ENCODE data around the gene ACADM. TPM values are rescaled to one million over a fixed set of nuclear protein-coding genes. Genes with fewer than 3 reads are reported as not detected.

Gene ACADM
- total and polyA plus RNA-seq, 2 experiments from 2014 or later = 37.7 to 52.8 TPM

DNA sequence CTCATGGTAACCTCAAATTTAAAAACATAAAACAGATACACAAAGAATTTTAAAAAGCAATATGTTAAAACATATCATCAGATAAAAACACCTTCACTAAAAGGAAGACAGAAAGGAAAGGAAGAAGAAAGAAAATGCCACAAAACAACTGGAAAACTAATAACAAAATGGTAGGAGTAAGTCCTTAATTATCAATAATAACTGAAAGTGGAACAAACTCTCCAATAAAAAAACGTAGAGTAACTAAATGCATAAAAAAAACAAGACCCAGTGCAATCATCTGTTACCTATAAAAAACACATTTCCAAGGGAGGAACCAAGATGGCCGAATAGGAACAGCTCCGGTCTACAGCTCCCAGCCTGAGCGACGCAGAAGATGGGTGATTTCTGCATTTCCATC lies 47.1 kb upstream of the ACADM start:
- Histone ChIP-seq H2AFZ (no peak overlapping the region), H4K20me1 (replicated peaks; ENCODE audit: insufficient read depth) (no peaks in the 10 kb centered on the region), H3K4me1 (ENCODE audit: insufficient read depth) (peaks cover 6% of the 10 kb centered on the region), H3K4me3 (peak overlapping the region; percentile 17; the same call in 1 of the 2 replicates), H3K9me2 (ENCODE audit: insufficient read depth) (peaks cover 16% of the 10 kb centered on the region), H3K4me2 (peak overlapping the region; percentile 7; the same call in 1 of the 2 replicates), H3K36me3 (ENCODE audit: insufficient read depth) (no peaks in the 10 kb centered on the region), H3K27ac (ENCODE audit: low read depth) (no peak overlapping the region), H3K27me3 (ENCODE audit: insufficient read depth) (no peaks in the 10 kb centered on the region), H3F3A (replicated peaks; ENCODE audit: low read depth) (no peaks in the 10 kb centered on the region), H3K79me2 (replicated peaks; ENCODE audit: insufficient read depth) (no peaks in the 10 kb centered on the region)
- DNase-seq (ENCODE audit: low spot score) (no peak), ATAC-seq (no peak)
- H3K9me3 Mint-ChIP-seq = peaks cover 13% of the 10 kb centered on the region
- H3K4me3 Mint-ChIP-seq = peak overlapping the region; percentile 30
- H3K4me1 Mint-ChIP-seq = peaks cover 15% of the 10 kb centered on the region
- no peak overlapping the region for H3K27ac Mint-ChIP-seq
- peaks cover 4% of the 10 kb centered on the region for H3K27me3 Mint-ChIP-seq (ENCODE audit: insufficient read depth, low read depth, poor library complexity)
- peaks cover 10% of the 10 kb centered on the region; the same call in 2 of the 3 replicates for H3K36me3 Mint-ChIP-seq (ENCODE audit: low read depth)
- TF ChIP-seq, protein P1, sequence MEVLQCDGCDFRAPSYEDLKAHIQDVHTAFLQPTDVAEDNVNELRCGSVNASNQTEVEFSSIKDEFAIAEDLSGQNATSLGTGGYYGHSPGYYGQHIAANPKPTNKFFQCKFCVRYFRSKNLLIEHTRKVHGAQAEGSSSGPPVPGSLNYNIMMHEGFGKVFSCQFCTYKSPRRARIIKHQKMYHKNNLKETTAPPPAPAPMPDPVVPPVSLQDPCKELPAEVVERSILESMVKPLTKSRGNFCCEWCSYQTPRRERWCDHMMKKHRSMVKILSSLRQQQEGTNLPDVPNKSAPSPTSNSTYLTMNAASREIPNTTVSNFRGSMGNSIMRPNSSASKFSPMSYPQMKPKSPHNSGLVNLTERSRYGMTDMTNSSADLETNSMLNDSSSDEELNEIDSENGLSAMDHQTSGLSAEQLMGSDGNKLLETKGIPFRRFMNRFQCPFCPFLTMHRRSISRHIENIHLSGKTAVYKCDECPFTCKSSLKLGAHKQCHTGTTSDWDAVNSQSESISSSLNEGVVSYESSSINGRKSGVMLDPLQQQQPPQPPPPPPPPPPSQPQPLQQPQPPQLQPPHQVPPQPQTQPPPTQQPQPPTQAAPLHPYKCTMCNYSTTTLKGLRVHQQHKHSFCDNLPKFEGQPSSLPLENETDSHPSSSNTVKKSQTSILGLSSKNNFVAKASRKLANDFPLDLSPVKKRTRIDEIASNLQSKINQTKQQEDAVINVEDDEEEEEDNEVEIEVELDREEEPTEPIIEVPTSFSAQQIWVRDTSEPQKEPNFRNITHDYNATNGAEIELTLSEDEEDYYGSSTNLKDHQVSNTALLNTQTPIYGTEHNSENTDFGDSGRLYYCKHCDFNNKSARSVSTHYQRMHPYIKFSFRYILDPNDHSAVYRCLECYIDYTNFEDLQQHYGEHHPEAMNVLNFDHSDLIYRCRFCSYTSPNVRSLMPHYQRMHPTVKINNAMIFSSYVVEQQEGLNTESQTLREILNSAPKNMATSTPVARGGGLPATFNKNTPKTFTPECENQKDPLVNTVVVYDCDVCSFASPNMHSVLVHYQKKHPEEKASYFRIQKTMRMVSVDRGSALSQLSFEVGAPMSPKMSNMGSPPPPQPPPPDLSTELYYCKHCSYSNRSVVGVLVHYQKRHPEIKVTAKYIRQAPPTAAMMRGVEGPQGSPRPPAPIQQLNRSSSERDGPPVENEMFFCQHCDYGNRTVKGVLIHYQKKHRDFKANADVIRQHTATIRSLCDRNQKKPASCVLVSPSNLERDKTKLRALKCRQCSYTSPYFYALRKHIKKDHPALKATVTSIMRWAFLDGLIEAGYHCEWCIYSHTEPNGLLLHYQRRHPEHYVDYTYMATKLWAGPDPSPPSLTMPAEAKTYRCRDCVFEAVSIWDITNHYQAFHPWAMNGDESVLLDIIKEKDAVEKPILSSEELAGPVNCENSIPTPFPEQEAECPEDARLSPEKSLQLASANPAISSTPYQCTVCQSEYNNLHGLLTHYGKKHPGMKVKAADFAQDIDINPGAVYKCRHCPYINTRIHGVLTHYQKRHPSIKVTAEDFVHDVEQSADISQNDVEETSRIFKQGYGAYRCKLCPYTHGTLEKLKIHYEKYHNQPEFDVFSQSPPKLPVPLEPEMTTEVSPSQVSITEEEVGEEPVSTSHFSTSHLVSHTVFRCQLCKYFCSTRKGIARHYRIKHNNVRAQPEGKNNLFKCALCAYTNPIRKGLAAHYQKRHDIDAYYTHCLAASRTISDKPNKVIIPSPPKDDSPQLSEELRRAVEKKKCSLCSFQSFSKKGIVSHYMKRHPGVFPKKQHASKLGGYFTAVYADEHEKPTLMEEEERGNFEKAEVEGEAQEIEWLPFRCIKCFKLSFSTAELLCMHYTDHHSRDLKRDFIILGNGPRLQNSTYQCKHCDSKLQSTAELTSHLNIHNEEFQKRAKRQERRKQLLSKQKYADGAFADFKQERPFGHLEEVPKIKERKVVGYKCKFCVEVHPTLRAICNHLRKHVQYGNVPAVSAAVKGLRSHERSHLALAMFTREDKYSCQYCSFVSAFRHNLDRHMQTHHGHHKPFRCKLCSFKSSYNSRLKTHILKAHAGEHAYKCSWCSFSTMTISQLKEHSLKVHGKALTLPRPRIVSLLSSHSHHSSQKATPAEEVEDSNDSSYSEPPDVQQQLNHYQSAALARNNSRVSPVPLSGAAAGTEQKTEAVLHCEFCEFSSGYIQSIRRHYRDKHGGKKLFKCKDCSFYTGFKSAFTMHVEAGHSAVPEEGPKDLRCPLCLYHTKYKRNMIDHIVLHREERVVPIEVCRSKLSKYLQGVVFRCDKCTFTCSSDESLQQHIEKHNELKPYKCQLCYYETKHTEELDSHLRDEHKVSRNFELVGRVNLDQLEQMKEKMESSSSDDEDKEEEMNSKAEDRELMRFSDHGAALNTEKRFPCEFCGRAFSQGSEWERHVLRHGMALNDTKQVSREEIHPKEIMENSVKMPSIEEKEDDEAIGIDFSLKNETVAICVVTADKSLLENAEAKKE (CRISPR knock-in tag; IDR thresholded peaks at IDR 0.05) = no peak
- TF ChIP-seq STAT1 (IDR thresholded peaks at IDR 0.05; ENCODE audit: unreplicated experiment) (no peak), EZH2 (IDR thresholded peaks at IDR 0.05; ENCODE audit: low read depth, unreplicated experiment) (no peak), CREB1 (CRISPR knock-in tag; IDR thresholded peaks at IDR 0.05; ENCODE audit: low read depth) (no peak), ZNF114 (CRISPR knock-in tag; IDR thresholded peaks at IDR 0.05) (no peak), POLR2AphosphoS5 (IDR thresholded peaks at IDR 0.05; ENCODE audit: low read depth) (no peak), NANOG (IDR thresholded peaks at IDR 0.05; ENCODE audit: borderline replicate concordance) (no peak), ZNF331 (CRISPR knock-in tag; IDR thresholded peaks at IDR 0.05; ENCODE audit: low read depth) (no peak), EZH2phosphoT487 (IDR thresholded peaks at IDR 0.05; ENCODE audit: unreplicated experiment) (no peak), JUNB (IDR thresholded peaks at IDR 0.05; ENCODE audit: unreplicated experiment) (no peak)
- TF ChIP-seq, protein P2, sequence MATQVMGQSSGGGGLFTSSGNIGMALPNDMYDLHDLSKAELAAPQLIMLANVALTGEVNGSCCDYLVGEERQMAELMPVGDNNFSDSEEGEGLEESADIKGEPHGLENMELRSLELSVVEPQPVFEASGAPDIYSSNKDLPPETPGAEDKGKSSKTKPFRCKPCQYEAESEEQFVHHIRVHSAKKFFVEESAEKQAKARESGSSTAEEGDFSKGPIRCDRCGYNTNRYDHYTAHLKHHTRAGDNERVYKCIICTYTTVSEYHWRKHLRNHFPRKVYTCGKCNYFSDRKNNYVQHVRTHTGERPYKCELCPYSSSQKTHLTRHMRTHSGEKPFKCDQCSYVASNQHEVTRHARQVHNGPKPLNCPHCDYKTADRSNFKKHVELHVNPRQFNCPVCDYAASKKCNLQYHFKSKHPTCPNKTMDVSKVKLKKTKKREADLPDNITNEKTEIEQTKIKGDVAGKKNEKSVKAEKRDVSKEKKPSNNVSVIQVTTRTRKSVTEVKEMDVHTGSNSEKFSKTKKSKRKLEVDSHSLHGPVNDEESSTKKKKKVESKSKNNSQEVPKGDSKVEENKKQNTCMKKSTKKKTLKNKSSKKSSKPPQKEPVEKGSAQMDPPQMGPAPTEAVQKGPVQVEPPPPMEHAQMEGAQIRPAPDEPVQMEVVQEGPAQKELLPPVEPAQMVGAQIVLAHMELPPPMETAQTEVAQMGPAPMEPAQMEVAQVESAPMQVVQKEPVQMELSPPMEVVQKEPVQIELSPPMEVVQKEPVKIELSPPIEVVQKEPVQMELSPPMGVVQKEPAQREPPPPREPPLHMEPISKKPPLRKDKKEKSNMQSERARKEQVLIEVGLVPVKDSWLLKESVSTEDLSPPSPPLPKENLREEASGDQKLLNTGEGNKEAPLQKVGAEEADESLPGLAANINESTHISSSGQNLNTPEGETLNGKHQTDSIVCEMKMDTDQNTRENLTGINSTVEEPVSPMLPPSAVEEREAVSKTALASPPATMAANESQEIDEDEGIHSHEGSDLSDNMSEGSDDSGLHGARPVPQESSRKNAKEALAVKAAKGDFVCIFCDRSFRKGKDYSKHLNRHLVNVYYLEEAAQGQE (IDR thresholded peaks at IDR 0.05; ENCODE audit: unreplicated experiment) = no peak
- TF ChIP-seq, protein P3, sequence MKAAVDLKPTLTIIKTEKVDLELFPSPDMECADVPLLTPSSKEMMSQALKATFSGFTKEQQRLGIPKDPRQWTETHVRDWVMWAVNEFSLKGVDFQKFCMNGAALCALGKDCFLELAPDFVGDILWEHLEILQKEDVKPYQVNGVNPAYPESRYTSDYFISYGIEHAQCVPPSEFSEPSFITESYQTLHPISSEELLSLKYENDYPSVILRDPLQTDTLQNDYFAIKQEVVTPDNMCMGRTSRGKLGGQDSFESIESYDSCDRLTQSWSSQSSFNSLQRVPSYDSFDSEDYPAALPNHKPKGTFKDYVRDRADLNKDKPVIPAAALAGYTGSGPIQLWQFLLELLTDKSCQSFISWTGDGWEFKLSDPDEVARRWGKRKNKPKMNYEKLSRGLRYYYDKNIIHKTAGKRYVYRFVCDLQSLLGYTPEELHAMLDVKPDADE (IDR thresholded peaks at IDR 0.05) = no peak
- TF ChIP-seq, protein P4, sequence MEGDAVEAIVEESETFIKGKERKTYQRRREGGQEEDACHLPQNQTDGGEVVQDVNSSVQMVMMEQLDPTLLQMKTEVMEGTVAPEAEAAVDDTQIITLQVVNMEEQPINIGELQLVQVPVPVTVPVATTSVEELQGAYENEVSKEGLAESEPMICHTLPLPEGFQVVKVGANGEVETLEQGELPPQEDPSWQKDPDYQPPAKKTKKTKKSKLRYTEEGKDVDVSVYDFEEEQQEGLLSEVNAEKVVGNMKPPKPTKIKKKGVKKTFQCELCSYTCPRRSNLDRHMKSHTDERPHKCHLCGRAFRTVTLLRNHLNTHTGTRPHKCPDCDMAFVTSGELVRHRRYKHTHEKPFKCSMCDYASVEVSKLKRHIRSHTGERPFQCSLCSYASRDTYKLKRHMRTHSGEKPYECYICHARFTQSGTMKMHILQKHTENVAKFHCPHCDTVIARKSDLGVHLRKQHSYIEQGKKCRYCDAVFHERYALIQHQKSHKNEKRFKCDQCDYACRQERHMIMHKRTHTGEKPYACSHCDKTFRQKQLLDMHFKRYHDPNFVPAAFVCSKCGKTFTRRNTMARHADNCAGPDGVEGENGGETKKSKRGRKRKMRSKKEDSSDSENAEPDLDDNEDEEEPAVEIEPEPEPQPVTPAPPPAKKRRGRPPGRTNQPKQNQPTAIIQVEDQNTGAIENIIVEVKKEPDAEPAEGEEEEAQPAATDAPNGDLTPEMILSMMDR (conservative IDR thresholded peaks at IDR 0.05; ENCODE audit: low read depth in 2 of 2) = no peak
